GM12873 (cell line): ENCODE measurements around the gene PEAK1.

Experiments
- TF ChIP-seq, protein P1 (sequence below): IDR thresholded peaks from 2 replicates; pipeline ENCODE4 v1.5.1; 2012; ENCODE audit warnings: low read depth, mild to moderate bottlenecking, moderate library complexity, low read length, control low read depth; ENCODE audit not compliant: insufficient read depth; ENCODE audit errors: missing control alignments

Gene PEAK1

DNA sequence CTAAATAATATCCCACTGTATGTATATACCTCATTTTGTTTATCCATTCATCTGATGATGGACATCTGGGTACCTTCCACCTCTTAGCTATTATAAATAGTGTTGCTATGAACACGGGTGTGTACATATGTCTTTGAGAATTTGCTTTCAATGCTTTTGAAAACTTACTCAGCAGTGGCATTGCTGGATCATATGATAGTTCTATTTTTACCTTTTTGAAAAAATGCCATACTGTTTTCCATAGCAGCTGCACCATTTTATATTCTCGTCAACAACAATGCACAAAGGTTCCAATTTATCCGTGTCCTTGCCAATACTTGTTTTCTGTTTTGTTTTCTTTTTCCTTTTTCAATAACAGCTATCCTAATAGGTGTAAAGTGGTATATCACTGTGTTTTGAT lies 77.1 kb downstream of the PEAK1 start:
- TF ChIP-seq, protein P1, sequence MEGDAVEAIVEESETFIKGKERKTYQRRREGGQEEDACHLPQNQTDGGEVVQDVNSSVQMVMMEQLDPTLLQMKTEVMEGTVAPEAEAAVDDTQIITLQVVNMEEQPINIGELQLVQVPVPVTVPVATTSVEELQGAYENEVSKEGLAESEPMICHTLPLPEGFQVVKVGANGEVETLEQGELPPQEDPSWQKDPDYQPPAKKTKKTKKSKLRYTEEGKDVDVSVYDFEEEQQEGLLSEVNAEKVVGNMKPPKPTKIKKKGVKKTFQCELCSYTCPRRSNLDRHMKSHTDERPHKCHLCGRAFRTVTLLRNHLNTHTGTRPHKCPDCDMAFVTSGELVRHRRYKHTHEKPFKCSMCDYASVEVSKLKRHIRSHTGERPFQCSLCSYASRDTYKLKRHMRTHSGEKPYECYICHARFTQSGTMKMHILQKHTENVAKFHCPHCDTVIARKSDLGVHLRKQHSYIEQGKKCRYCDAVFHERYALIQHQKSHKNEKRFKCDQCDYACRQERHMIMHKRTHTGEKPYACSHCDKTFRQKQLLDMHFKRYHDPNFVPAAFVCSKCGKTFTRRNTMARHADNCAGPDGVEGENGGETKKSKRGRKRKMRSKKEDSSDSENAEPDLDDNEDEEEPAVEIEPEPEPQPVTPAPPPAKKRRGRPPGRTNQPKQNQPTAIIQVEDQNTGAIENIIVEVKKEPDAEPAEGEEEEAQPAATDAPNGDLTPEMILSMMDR = no peak

DNA sequence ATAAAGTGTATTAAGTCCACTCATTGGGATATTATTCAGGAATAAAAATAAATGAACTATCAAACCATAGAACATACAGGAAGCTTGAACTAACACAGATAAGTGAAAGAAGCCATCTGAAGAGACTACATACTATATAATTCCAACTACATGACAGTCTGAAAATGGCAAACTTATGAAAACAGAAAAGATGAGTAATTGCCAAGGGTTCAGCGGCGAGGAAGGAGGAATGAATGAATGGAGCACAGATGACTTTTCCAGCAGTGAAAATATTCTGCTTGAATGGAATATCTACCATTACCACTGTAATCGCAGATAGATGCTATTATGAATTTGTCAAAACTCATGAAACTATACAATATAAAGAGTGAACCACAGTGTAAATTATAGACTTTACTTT lies 79.7 kb downstream of the PEAK1 start:
- TF ChIP-seq, protein P1 = no peak

DNA sequence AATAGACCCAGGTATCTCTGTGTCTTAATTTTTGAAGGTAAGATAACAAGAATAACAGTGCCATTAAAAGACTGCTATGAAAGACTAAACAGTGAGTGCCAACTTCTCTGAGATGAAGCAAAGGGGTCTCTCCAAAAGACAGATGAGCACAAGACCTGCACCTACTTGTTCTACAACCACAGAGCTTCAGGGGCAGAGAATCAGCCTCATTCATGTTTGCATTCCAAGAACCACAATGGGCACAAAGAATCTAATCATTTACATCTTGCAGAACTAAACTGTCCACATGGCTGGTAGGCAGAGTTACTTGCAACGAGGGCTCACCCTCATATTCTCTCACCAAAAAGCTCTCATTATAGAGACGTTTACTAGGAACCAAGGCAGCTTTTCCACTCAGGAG lies 83.9 kb downstream of the PEAK1 start:
- TF ChIP-seq, protein P1 = no peak

DNA sequence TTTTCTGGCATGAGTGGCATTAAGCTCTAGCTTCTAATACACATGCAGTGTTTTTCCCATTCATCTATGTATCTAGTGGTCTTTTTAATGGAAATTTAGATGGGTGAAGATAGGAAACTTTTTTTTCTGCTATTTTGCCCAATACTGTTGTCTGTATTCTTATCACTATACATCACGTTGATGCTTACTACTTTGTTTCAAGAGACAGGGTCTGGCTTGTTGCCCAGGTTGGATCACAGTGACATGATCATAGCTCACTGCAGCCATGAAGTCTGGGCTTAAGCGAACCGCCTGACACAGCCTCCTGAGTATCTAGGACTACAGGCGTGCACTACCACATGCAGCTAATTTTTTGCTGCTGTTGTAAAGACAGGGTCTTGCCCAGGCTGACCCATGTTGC lies 84.6 kb downstream of the PEAK1 start:
- TF ChIP-seq, protein P1 = no peak

DNA sequence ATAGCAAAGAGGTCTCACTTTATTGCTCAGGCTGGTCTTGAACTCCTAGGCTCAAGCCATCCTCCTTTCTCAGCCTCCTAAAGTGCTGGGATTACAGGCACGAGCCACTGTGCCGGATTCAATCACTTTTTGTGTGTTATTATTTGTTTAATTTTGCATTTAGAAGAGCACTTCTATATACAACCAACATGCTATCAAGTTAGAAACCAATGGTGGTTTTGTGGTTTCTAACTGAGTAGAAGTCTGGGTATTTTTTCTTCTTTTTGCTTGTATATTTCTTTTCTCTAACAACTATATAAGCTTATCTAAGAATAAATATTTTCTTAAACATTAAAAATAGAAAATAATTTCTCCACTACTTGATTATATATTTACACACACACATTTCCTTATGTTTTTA lies 86.7 kb downstream of the PEAK1 start:
- TF ChIP-seq, protein P1 = no peak

DNA sequence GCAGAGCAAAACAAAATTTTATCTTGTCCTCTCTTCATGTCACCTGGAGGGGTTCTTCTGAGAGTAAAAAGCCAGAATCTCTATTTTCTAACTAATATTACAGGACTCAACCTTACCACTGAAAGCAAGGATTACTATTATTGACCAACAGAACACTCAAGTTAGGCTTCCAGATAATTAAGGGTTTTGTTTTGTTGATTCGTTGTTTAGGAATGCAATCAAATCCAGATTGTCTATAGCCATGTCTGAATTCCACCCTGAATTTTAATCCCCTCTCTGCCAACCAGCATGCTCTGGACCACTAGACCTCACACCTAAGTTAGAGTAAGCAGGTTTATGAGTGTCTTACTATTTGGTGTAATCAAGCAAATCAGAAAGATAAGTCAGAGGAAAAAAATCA lies 90.7 kb downstream of the PEAK1 start:
- TF ChIP-seq, protein P1 = no peak

DNA sequence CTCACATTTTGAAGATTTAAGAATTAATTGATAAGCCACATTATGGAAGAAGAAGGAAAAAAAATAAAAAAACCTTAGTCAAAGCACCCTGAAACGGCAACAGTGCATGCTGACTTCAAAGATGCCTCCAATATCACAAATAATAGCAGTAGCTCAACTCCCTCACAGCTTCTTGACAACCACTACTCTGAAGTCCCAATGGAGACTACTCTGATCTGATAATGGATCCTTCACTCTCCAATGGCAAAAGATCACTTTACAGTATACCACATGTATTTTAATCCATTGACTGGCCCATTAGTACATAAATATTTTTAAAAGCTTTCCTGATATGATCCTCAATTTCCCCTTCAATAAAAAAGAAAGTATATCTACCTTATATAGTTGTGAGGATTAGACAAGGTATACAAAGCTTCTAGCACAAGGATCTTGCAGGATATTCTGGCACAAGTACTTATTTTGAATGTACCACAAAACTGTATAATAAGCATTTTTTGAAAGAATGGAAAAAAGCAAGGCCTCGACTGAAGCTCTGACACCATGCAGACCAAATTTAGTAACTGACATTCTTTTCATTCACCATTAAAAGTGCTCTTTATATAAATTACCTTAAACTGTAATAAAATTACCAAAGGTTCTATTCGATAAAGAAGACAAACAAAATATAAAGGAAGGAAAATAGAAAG lies 91.9 kb downstream of the PEAK1 start:
- TF ChIP-seq, protein P1 = no peak
